Panc1 (cell line): ENCODE measurements around the gene ATE1. TPM values are rescaled to one million over a fixed set of nuclear protein-coding genes. Genes with fewer than 3 reads are reported as not detected.

Source experiments
- ATAC-seq: fragments of 200-7000 bp; cut with Tn5 transposase; 2 replicates; pipeline ENCODE4 v1.9.1; 2020; ENCODE audit warnings: mild to moderate bottlenecking, moderate library complexity
- BruUV-seq: library from RNA; stranded (reverse); fragments of 400-500 nt; replicated peaks from 2 replicates; lab custom pipeline; 2021; lab: Mats Ljungman, UMichigan
- CTCF ChIA-PET: fragments of 300-600 bp; sonication (Branson Sonifier 250); formaldehyde crosslinking; loops from one replicate; lab custom pipeline; 2022; ENCODE audit warnings: antibody characterized with exemption; lab: Charles Lee
- POLR2A ChIA-PET: fragments of 300-600 bp; sonication (Branson Sonifier 250); formaldehyde crosslinking; loops from one replicate; lab custom pipeline; 2022; ENCODE audit warnings: antibody characterized with exemption; lab: Charles Lee
- DNase-seq: peaks from one replicate; pipeline ENCODE4 v3.0.0-alpha.2; 2010; ENCODE audit warnings: low read depth, low spot score
- H3K27ac ChIP-seq: 2 replicates; pipeline ENCODE4 v1.5.1; 2011; ENCODE audit warnings: mild to moderate bottlenecking, low read length, inconsistent platforms
- H3K27me3 ChIP-seq: fragments of 200-500 bp; sonication (Bioruptor generic); 2 replicates; pipeline ENCODE4 v1.6.0; 2014; ENCODE audit warnings: low read length, inconsistent platforms; ENCODE audit not compliant: control insufficient read depth, insufficient read depth
- H3K36me3 ChIP-seq: fragments of 200-500 bp; sonication (Bioruptor generic); 2 replicates; pipeline ENCODE4 v1.5.1; 2014; ENCODE audit warnings: inconsistent platforms, mild to moderate bottlenecking, low read length, moderate library complexity; ENCODE audit not compliant: control insufficient read depth, insufficient read depth
- H3K4me1 ChIP-seq: 2 replicates; pipeline ENCODE4 v1.5.1; 2011; ENCODE audit warnings: inconsistent platforms, mild to moderate bottlenecking, low read length, moderate library complexity; ENCODE audit not compliant: control insufficient read depth, insufficient read depth
- H3K4me3 ChIP-seq, 2 experiments: 2 replicates each; pipeline ENCODE4 v1.5.1; 2011 to 2012; ENCODE audit warnings: low read depth in 2 of 2, low read length in 2 of 2, mild to moderate bottlenecking in 2 of 2, inconsistent platforms in 1 of 2, moderate library complexity in 1 of 2
- H3K9me3 ChIP-seq: fragments of 200-500 bp; sonication (Bioruptor generic); 2 replicates; pipeline ENCODE4 v1.5.1; 2014; ENCODE audit warnings: low read depth, mild to moderate bottlenecking, inconsistent platforms, low read length, moderate library complexity; ENCODE audit not compliant: control insufficient read depth, insufficient read depth
- POLR2AphosphoS5 ChIP-seq: IDR thresholded peaks from 2 replicates; pipeline ENCODE4 v1.6.1; 2012; ENCODE audit warnings: mild to moderate bottlenecking, low read depth, low read length, moderate library complexity
- SIN3A ChIP-seq: IDR thresholded peaks from 2 replicates; pipeline ENCODE4 v1.6.1; 2012; ENCODE audit warnings: low read depth, mild to moderate bottlenecking, low read length, moderate library complexity, borderline replicate concordance; ENCODE audit not compliant: insufficient read depth
- TCF7L2 ChIP-seq: IDR thresholded peaks from 2 replicates; pipeline ENCODE4 v1.6.1; 2011; ENCODE audit warnings: mild to moderate bottlenecking, low read depth, low read length, inconsistent platforms
- in situ Hi-C: cut with HindIII; loops from 2 replicates; pipeline ENCODE4 v1.10.0; 2016; ENCODE audit warnings: low sequenced_read_pairs, low pct_unique_long_range_greater_than_20kb
- intact Hi-C: fragments of 100-400 bp; cut with micrococcal nuclease; formaldehyde crosslinking; loops from one replicate; pipeline ENCODE4 v1.10.0; 2022; ENCODE audit not compliant: unreplicated experiment
- total RNA-seq: library from RNA; stranded (reverse); gene quantifications from one replicate; pipeline ENCODE4 v1.2.1, GENCODE V29; 2021; ENCODE audit not compliant: unreplicated experiment
- TF ChIP-seq, protein P1 (sequence below), 2 experiments: IDR thresholded peaks; 2 replicates each; pipeline ENCODE4 v1.6.1; 2011 to 2012; ENCODE audit warnings: low read depth in 2 of 2, control low read depth in 1 of 2, low read length in 1 of 2, mild to moderate bottlenecking in 1 of 2, moderate library complexity in 1 of 2; ENCODE audit not compliant: insufficient read depth in 1 of 2
- TF ChIP-seq, protein P2 (sequence below): fragments of 450-650 bp; IDR thresholded peaks from 2 replicates; pipeline ENCODE4 v1.5.1; 2017; ENCODE audit warnings: mild to moderate bottlenecking

ATE1 gene
- total RNA-seq, 1 experiment from 2014 or later, result 45.5 TPM

DNA sequence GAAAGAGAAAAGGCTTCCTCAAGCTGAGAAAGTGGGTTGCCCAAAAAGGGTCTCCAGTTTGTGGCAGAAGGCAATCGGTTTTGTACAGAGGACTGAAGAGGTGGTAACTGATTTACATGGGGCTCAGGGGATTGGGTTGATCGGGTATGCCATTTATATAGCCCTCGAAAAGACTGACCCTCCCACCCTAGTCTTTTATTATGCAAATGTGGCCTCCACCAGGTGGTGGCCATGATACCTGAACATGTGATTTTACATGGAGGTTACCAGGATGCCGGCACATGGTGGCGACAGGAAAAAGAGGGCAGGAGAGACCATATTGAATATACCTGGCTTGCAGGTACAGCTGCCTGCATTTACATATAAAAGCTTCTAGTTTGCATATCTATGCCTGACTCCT, 36.7 kb downstream of the ATE1 start:
- TF ChIP-seq POLR2AphosphoS5 (no peak), TCF7L2 (no peak), SIN3A (no peak)
- TF ChIP-seq, protein P1, sequence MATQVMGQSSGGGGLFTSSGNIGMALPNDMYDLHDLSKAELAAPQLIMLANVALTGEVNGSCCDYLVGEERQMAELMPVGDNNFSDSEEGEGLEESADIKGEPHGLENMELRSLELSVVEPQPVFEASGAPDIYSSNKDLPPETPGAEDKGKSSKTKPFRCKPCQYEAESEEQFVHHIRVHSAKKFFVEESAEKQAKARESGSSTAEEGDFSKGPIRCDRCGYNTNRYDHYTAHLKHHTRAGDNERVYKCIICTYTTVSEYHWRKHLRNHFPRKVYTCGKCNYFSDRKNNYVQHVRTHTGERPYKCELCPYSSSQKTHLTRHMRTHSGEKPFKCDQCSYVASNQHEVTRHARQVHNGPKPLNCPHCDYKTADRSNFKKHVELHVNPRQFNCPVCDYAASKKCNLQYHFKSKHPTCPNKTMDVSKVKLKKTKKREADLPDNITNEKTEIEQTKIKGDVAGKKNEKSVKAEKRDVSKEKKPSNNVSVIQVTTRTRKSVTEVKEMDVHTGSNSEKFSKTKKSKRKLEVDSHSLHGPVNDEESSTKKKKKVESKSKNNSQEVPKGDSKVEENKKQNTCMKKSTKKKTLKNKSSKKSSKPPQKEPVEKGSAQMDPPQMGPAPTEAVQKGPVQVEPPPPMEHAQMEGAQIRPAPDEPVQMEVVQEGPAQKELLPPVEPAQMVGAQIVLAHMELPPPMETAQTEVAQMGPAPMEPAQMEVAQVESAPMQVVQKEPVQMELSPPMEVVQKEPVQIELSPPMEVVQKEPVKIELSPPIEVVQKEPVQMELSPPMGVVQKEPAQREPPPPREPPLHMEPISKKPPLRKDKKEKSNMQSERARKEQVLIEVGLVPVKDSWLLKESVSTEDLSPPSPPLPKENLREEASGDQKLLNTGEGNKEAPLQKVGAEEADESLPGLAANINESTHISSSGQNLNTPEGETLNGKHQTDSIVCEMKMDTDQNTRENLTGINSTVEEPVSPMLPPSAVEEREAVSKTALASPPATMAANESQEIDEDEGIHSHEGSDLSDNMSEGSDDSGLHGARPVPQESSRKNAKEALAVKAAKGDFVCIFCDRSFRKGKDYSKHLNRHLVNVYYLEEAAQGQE (IDR thresholded peaks at IDR 0.05; ENCODE audit: insufficient read depth in 1 of 2, low read depth in 2 of 2, low read length in 1 of 2), result no peak
- TF ChIP-seq, protein P2, sequence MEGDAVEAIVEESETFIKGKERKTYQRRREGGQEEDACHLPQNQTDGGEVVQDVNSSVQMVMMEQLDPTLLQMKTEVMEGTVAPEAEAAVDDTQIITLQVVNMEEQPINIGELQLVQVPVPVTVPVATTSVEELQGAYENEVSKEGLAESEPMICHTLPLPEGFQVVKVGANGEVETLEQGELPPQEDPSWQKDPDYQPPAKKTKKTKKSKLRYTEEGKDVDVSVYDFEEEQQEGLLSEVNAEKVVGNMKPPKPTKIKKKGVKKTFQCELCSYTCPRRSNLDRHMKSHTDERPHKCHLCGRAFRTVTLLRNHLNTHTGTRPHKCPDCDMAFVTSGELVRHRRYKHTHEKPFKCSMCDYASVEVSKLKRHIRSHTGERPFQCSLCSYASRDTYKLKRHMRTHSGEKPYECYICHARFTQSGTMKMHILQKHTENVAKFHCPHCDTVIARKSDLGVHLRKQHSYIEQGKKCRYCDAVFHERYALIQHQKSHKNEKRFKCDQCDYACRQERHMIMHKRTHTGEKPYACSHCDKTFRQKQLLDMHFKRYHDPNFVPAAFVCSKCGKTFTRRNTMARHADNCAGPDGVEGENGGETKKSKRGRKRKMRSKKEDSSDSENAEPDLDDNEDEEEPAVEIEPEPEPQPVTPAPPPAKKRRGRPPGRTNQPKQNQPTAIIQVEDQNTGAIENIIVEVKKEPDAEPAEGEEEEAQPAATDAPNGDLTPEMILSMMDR, result no peak
- ChIA-PET CTCF (no interaction called here), POLR2A (no interaction called here)
- intact Hi-C loops, result loop anchor here (10.0 kb wide), 1 partner anchor 296 kb away; the partner anchor contains the start of gene FGFR2
- no peaks in the 10 kb centered on the region for H3K9me3 ChIP-seq
- H3K4me1 ChIP-seq, result no peaks in the 10 kb centered on the region
- H3K4me3 ChIP-seq, result no peak overlapping the region
- in situ Hi-C loops, result no loop called here
- no peaks in the 10 kb centered on the region; the same call in 1 of the 2 replicates for H3K36me3 ChIP-seq
- ATAC-seq, result no peak
- H3K27me3 ChIP-seq, result no peaks in the 10 kb centered on the region
- no peak overlapping the region for H3K27ac ChIP-seq
- no peak for DNase-seq
- no TSS peak for BruUV-seq

DNA sequence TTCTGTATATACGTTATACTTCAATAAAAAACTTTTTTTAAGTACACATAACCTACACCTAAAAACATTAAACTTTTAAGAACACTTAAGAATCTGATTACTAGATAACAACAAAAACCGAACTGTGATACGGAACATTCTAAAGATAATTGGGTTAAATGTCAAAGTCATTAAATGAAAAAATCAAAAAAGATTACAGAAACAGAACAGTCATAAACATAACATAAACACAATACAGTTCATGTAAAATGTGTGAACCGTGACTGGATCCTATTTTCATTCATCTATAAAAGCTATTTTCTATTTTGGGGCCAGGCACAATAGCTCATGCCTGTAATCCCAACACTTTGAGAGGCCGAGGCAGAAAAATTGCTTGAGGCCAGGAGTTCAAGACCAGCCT, 38.6 kb downstream of the ATE1 start:
- TF ChIP-seq SIN3A (no peak), TCF7L2 (no peak), POLR2AphosphoS5 (no peak)
- TF ChIP-seq, protein P2, result no peak
- TF ChIP-seq, protein P1 (IDR thresholded peaks at IDR 0.05; ENCODE audit: insufficient read depth in 1 of 2, low read depth in 2 of 2, low read length in 1 of 2), result no peak
- no TSS peak for BruUV-seq
- ATAC-seq (no peak), DNase-seq (no peak)
- in situ Hi-C loops, result no loop called here
- Histone ChIP-seq H3K27me3 (no peaks in the 10 kb centered on the region), H3K4me3 (no peak overlapping the region), H3K4me1 (no peaks in the 10 kb centered on the region), H3K36me3 (no peaks in the 10 kb centered on the region; the same call in 1 of the 2 replicates), H3K9me3 (no peaks in the 10 kb centered on the region), H3K27ac (no peak overlapping the region)
- intact Hi-C loops, result no loop called here
- ChIA-PET POLR2A (no interaction called here), CTCF (no interaction called here)
